Lower leg skin (tissue), 3 donors: ENCODE measurements around the gene BRD7.

Experiments used
- CTCF ChIP-seq, 3 donors: fragments of 450-650 bp; IDR thresholded peaks; one replicate each; pipeline ENCODE4 v1.5.1; 2016; ENCODE audit warnings: antibody characterized with exemption in 3 of 3, mild to moderate bottlenecking in 3 of 3, moderate library complexity in 2 of 3
- POLR2A ChIP-seq, 2 donors: fragments of 450-650 bp; IDR thresholded peaks; one replicate each; pipeline ENCODE4 v1.6.1; 2016 to 2017; ENCODE audit warnings: antibody characterized with exemption in 2 of 2, mild to moderate bottlenecking in 1 of 2, moderate library complexity in 1 of 2

- TF ChIP-seq CTCF (IDR thresholded peaks at IDR 0.05) (no peak), POLR2A (IDR thresholded peaks at IDR 0.05) (no peak)
These were observed 3.3 kb upstream of the BRD7 start for GRCh38 chr16:50371936-50372595.
